GM19023 (cell line): ENCODE measurements around the gene CIC.
A peak's percentile ranks its signal among the peaks of the same experiment; 100 is the strongest.

Experiments used
- ATAC-seq: cut with Tn5 transposase; IDR thresholded peaks from one replicate; pipeline ENCODE4 v1.9.1; 2021; ENCODE audit warnings: mild to moderate bottlenecking, moderate library complexity; ENCODE audit not compliant: unreplicated experiment

CIC gene

DNA sequence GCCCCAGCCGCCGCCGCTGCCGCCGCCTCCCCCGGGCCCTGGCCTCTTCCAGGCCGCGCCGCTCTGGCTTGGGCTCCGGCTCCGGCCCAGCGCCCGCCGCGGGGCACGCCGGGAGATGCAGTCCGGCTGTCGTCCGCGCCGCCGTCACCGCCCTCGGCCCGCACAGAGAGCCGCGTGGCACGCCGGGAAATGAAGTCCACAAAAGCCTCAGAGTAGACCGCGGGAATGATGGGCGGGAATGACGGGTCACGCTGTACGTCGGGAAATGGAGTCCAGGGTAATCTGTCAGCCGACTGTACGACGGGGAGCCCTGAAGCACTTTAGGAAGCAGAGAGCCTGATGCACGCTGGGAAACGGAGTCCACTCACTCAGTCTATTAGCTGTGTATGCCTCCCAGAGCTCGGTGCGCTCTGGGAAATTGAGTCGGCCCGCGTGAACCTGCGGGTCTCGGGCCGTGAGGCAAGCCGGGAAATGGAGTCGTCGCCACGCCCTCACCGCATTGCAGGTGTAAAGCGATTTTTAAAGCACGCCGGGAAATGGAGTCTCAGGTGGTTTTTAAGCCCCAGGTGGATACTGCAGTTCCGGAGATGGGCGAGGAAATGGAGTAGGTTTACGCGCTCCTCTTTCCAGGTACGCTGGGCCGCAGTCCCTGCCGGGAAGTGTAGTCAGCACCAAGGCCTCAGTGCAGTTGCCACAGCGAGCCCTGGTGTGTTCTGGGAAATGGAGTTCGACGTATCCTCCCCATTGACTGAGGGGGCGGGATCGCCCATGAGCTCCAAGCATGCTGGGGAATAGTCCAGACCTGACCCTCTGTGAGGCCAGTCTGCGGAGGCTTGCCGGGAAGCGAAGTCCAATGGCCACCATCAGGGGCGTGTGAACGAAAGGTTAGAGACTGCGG, 26.3 kb upstream of the CIC start, which contains the start of gene GSK3A:
GSK3A (minus strand) TSS at position 91 of the 898 bp plus-strand sequence. CDS start 137 bp downstream, outside the sequence.
- peak; percentile 64 for ATAC-seq

DNA sequence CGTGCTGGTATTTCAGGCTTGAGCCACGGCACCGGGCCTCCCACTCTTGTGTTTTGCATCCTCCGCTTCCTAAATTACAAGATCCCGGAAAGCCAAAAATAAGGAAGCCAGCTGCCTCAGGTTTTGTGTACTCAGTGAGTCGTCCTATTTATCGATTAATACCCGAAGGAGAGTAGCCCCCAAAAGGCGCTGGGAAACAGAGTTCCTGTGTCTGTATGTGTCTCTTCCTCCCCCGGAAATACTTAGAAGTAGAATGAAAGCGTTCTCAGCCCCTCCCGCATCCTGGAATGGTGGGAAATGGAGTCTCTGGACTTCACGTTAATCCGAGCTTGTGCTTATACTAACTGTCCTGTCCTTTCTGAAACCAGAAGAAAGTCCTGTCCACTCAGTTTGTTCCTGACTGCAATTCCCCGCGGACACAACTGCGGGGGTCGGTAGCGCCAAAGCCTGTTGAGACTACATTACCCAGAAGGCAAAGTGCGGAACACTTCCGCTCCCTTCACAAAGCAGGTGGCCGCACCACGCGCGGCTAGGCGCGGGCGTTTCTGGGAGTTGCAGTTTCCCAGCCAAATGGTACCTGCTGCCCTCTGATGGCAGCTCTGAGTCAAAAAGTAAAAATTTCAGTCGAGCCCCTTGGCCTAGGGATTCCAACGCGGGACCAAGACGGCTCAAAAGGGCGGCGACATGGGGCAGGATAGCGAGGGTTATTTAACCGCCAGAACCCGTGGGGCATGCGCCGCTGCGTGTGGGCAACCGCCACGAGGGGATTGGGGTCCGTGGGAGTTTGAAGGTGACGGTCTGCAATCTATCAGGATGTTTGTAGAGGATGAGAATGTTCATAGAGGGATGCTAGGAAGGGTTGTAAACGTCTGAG, 24.5 kb upstream of the CIC start:
- peak; percentile 38 for ATAC-seq

DNA sequence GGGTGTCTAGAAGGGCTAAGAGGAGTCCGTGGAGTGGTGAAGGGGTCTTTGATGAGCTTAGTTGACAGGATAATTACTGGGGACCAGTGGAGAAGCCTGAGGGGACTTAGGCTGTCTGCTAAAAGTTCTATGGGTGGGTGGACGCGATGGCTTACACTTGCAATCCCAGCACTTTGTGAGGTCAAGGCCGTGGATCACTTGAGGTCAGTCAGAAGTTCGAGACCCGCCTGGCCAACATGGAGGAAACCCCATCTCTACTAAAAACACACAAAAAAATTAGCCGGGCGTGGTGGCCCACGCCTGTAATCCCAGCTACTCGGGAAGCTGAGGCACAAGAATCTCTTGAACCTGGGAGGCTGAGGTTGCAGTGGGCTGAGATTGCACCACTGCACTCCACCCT, 23.8 kb upstream of the CIC start:
- ATAC-seq: no peak

DNA sequence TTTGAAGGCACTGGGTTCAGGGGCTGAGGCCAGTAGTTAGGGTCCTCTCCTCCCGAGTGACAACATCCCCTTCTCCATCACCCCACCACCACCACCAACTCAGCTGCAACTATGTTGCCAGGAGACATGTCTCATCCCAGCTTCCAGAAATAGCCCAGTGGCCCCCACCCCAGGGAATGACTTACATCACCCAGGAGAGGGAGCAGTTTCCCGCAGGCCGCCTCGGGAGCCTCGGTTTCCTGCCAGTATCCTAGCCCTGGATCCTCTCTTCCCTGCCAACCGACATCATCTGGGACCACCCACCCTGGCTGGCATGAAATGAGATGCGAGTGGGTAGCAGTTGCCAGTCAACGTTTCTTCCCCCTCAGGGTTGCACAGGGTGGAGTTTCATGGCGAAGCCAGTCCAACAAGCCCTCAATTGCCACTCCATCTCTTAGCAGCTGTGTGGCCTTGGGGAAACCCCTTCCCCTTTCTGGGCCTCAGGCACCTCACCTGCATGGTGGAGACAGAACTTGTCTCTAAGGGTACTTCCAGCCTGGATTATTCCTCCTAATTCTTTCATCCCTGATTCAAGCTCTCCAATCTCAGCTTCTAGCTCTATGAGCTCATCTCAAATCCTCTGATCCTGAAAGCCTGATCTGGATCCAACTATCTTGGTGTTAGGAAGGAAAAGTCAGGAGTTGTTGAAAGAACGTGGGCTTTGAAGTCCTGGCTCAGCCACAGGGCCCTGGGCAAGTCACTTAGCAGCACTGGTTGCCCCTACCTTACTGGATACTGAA, 22.7 kb upstream of the CIC start:
- no peak for ATAC-seq

DNA sequence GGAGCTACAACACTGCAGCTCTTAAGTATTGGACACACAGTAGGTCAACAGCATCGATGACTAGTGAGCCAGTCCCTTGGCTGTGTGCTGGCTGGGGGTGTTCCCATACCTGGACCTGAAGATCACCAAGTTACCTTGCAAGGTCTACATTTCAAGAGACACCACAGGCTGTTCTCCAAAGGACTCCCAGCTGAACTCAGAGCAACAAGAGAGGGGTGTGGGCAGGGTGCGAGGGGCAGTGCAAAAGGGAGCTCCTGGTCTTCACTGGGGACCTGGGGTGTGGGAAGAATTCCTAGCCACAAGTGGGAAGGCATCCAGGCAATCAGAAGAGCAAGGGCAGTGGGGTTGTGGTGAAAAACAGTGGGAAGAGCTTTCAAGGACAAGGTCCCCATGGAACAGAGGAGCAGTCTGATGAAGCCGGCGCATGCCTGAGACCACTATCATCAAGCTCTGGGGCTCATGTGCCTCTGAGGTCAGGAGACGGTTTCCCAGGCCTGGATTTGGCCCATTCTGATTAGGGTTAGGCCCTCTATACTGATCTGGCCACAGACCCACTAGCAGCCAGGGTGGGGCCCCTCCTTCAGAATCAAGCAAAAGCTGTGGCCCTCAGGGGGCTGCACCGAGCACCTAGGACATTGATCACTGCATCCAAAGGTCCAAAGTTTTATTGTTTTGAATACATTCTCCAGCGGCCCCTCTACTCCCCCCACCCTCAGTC, 22.0 kb upstream of the CIC start:
- ATAC-seq: no peak

DNA sequence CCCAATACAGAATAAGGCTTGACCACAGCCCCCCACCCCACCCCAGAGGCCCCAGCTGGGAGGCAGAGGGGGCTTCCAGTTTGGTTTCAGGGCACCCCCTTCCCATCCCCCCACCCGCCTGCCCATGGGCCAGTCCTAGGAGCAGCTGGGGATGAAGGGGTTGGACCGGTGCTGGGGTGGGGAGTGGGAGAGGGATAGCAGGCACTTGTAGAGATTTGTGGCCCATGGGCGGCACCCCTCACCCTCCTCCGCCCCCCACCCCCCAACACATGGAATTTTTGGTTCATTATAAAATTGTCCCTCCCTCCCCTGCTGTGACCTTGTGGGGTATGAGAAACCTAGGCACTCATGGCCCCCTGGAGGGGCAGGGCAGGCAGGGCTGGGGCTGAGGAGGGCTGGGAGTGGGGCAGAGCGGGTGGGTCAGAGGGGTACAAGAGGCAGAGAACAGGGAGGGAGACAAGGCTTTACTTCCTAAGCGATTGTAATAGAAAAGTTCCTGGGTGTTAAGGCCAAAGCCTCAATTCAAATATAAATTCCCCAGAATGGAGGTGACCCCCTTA, 21.3 kb upstream of the CIC start:
- no peak for ATAC-seq

DNA sequence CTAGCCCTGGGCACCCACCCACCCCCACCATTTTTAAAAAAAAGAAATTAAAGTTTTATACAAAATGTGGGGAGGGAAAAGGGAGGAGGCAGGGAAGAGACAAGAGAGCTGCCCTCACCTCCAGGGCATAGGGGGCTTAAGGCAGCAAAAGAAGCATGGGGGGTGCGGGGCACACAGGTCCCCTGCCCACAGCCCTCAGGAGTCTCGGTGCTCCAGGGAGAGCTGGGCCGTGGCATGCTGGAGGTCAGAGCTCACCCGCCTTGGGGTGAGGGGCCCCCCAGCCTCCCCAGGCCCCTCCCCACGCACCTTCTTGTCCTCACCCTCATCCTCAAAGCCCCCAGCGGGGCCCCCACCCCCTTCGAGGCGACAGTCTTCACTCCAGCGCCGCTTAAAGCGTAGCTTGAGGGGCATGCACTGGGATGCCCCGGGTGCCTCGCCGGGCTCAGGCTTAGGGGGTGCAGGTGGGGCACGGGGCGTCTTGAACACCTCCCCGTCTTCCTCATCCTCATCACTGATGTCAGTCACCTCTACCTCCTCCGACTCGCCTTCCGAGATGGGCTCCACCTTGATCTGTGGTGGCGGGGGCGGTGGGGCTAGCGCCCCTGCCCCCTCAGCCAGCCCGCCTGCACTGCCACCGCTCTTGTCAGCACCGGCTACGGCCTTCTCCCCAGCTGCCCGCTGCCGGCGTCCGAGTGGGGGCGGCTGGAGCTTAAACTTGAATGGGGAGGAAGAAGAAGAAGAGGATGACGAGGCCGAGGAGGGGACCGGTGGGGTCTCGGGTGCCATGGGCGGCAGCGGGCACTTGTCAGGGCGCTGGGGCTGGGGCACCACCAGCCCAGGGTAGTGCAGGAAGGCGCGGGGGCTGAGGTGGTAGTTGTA, 20.5 kb upstream of the CIC start:
- no peak for ATAC-seq

DNA sequence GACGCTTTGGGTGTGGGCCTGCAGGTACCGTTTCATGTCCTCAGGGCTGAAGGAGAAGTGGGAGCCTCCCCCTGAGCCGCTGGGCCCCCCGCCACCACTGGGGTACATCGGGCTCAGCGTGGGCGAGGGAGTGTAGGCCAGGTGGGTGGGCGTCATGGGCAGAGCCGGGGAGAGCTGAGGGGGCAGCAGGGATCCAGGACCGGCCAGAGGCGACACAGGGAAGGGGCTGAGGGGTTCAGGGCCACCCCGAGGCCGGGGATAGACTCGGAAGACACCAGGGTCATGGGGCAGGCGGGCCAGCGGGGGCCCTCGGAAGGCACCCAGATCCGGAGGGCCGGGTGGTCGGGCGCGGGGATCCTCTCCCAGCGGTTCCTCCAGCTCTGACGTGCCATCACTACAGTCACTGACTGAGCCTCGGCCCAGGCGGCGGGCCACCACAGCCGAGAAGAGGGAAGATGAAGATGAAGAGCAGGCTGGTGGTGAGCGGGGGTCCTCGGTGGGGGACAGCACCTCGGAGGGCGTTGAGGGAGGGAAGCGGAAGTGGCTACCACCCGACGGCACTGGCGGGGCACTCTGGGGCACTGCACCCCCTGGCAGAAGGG, 19.8 kb upstream of the CIC start:
- no peak for ATAC-seq

DNA sequence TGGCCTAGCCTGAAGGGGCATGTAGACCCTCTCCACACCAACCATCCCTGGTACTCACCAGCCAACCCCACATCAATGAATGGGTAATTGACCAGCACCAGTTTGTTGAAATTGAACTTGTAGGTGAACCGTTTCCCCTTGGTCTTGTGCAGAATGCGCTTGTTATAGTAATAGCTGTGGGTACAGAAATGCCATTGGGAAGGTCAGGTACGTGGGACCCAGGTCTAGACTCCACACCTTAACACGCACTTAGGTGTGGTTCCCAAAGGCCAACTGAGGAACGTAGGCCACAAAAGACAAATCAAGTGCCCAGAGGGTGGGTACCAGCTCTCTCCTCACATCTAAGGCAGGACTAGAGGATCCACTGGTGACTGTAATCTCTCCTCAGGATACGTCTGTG, 19.3 kb upstream of the CIC start:
- ATAC-seq: no peak

DNA sequence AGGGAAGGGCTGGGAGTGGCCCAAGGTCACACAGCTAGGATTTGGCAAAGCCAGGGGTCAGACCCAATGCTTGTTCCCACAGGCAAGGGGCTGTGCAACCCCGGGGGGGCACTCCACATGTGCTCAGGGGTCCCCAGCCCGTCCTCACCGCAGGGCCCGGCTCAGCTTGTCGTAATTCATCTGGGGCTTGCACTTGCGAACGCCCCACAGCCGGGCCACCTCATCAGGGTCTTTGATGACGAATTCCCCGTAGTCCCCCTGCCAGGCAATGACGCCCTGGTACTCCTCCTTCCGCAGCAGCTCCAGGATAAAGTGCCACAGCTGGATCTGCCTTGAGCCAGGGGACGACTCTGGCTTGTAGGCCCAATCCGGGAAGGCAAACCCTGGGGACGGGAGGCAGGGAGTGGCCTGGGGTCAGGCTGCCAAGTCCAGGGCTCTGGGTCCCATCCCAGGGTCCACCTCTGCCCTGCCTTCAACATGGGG, 18.8 kb upstream of the CIC start:
- no peak for ATAC-seq

DNA sequence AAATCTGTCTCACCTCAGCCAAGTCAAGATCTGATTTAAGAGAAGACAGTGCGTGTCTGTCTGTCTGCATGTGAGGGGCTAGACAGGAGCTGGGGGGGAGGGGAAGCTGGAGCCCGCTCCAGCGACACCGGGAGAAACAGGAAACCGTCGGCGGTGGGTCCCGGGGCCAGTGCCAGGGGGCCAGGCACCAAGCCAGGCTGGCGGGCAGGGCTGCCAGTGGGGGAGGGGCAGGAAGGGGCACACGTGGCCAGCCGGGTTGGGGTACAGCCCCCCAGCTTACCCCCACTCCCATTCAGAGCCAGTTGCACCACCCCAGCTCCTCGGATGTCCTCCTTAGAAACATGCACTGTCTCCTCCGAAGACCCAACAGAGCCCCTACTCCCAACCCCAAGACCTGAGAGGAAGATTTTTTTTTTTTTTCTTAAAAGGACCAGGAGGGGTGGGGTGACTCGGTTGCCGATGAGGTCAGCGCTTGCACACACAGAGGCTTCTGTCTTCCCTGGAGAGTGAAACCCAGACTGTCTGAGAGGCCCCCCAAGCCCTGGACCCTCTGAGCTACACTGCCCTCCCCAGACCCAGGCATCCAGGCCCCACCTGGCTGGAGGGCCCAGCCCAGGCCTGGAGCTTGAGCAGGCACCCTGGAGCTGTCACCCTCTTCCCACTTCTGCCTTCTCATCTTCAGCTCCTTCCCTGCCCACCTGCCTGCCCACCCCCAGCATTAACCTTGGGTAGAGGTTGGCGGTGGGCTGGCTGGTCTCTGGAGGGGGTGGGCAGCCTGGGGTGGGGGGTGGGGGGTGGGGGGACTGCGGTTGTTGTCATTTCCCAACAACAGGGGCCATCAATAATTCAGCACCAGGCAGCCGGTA, 18.2 kb upstream of the CIC start:
- ATAC-seq: no peak

DNA sequence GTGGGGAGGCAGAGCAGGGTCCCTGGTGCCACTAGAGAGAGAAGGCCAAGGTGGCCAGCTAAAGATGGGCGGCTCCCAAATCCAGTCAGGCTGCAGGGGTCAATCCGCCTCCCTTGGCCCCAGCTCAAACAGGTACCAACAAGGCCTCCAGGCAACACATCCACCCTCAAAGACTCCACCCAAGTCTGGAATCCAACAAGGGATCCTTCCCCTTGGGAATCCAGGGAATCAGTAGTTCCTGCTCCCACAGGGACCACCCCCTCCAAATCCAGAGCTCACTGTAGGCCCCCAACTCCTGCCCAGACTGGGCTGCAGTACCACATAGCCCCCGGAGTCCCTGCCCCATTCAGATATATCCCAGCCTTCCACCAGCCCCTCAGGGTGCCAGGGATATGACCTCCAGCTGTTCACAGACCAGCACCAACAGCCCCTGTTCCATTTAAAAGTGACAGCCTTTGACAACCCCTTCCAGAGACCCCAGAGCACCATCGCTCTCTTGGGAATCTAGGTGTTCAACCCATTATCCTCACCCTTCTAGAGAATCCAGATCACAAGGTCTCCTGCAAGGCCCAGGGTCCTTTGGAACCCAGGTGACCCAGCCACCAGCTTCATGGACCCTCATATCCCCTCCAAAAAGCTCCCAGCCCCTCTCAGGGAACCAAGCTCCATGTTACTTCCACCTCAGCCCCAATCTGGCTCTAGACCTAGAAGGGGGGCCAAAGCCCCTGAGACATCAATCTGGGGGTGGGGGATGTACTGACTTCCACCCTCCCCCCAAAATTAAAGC, 17.3 kb upstream of the CIC start:
- ATAC-seq: no peak

DNA sequence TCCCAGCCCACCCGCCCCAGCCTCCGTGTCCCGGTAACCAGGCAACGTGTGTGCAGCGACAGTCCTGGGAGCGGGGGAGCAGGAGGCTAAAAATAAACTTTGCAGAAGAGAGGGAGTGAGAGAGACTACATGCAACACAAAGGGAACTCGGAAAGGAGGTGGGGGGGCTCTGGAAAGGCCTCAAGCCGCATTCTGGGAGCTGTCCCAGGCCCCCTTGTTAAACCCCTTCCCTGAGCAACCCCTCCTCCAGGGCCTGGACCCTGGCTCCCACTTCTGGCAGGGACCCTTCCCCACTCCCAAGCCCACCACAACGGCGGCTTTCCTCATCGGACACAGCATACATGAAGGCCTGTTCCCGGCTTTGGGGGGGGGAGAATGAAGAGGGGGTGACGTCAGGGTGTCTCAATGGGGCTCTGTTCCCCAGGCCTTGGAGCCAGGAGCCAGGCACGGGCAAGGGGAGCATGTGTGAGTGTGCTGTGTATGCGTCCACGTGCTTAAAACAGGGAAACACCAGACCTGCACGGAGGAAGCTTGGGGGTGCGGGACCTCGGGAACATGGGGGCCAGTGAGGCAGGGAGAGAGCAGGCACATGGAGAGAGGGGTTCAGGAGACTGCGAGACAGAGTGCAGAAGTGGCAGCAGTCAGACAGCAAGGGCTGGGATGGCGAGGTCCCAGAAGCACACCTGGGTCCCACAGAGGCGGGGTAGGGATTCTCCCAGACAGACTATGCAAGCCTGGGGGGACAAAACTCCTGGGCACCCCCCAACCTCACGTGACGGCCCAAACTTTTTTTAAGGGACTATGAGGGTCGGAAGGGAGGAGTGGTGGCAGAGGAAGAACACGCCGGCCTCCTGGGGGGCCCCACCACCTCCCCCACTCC, 16.4 kb upstream of the CIC start:
- ATAC-seq: no peak

DNA sequence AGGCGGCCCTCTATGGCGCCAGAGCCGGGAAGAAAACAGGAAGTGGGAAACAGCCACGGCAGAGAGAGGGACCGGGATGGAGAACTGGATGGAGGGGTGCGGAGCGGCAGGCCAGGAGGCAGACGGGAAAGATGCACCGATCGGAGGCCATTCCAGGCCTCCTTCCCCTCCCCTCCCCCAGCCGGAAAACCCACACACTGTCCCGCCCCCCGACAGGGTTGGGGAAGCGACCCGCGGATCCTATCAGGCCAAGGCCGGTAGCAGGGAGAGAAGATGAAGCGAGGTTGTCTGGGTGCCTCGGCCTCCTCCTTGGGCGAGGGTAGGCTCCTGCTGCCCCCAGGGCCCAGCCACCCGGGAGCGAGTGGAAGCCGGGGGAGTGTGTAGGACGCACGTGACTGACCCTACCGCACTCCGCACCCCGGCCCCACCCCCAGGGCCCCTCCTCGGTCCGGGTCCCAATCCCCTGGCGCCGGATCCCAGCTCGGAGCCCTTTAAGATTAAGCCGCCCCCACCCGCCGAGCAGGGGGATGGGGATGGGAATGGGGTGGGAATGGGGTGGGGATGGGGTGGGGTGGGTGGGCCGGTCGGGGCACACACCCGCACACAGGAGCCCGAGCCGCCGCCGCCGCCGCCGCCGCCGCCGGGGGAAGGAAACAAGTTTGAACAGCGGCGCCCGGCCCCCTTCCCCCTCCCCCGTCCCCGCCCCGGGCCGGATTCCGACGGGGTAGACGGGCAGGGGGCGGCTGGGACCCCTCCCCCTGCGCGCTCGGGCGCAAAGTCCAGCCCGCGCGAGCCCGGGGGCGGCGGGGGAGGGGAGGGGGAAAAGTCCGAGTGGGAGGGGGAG, 15.6 kb upstream of the CIC start:
- ATAC-seq: peak; percentile 24
